SW480 (cell line): Measurements from ENCODE around the gene SLC4A3.

ENCODE experiments used
- DNase-seq: peaks from one replicate; pipeline ENCODE4 v3.0.0-alpha.2; 2016; ENCODE audit warnings: low spot score

The SLC4A3 gene

DNA sequence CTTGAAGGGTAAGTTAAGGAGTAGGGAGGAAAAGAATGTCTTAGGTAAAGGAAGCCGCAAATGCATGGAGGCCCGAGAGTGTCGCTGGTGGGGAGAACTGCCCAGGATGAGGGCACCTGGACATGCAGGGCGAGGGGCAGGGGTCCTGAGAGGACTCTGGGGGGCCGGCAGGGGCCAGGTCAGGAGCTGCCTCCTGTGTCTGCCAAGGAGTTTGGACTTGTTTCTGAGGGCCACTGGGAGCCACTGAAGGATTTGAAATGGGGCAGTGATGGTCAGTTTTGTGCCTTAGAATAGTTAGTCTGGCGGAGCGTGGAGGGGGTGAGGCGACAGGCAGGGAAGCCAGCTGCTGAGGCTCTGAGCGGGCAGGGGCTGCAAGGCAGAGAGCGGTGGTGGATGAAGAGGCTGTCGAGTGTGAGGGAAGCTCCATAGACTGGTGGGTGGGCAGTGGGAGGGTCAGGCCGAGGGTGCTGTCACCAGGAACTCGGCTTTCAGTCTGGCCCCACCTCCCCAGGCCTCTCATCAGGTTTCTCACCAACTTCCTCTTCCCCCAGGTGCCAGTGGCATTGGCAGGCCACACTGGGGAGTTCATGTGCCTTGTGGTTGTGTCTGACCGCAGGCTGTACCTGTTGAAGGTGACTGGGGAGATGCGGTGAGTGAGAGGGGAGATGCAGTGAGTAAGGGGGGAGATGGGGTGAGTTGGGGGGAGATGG is 14.7 kb upstream of the SLC4A3 start:
- no peak for DNase-seq

GRCh38 chr2:219613461-219614070 is 13.9 kb upstream of the SLC4A3 start:
- no peak for DNase-seq

GRCh38 chr2:219614076-219614860 is 13.2 kb upstream of the SLC4A3 start:
- DNase-seq, result no peak

DNA sequence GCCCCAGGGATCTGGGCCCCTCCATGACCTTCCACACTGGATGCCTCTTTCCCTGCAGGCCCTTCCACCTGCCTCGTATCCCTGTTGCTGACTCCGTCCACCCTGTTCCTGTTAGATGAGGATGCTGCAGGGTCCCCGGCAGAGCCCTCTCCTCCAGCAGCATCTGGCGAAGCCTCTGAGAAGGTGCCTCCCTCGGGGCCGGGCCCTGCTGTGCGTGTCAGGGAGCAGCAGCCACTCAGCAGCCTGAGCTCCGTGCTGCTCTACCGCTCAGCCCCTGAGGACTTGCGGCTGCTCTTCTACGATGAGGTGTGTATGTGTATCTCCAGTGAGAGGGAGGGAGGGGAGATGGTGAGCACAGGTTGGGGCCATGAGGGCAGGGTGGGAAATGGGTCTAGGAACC is 12.4 kb upstream of the SLC4A3 start:
- DNase-seq, result no peak

GRCh38 chr2:219615894-219616293 is 11.5 kb upstream of the SLC4A3 start:
- no peak for DNase-seq

DNA sequence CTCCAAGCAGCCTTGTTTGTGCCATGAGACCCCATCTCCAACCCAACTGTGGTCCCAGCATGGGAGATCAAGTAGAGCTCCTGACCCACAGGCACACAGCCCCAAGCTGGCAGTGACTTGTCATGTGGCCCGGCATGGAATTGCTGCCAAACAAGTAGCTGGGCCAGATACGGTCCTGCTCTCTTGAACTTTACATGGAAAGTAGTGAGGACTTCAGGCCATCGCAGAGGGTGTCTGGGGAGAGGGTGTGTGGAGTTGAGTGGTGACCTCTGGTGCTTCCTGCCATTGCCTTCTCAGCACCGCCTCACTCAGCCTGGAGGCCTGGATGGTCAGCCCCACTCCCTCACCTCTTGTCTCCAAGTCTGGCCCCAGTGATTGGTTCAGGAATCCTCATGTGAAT is 10.9 kb upstream of the SLC4A3 start:
- no peak for DNase-seq

GRCh38 chr2:219618733-219619122 is 8.7 kb upstream of the SLC4A3 start:
- DNase-seq, result no peak

DNA sequence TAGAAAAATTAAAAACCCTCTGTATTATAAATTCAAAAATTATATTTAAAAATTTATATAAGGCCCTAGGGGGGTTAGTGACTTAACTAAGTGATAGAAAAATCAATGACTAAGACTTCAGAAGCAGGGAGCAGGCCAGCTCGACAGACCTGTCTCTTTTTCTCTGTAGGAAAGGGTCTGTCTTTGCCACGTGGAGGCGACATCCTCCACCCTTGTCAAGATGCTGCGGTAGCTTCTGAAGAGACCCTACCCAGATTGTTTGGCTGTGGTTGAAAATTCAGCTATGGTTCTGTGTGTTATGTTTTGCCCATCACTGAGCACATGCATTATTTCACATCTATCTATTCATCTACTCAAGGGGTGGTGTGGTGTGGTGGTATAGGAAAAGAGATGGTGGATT is 8.2 kb upstream of the SLC4A3 start:
- no peak for DNase-seq

DNA sequence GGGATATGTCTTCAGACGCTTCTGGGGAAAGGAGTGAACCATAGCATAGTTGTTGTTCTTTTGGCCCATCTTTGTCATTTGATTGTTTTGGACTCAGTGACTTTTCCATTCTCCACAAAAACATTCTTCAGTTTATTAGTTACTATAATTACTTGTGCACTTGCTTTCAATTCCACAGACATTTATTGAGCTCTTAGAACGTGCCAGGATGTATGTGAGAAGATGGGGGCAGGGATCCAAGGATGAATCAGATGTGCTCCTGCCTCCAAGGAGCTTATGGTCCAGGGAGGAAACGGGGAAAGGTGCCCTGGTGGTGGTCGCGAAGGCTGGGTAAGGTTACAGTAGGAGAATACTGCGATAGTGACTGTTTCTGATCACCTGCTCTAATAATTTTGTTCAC is 6.9 kb upstream of the SLC4A3 start:
- DNase-seq, result no peak

- DNase-seq, result no peak
Observed at GRCh38 chr2:219621935-219622334, 5.5 kb upstream of the SLC4A3 start.

DNA sequence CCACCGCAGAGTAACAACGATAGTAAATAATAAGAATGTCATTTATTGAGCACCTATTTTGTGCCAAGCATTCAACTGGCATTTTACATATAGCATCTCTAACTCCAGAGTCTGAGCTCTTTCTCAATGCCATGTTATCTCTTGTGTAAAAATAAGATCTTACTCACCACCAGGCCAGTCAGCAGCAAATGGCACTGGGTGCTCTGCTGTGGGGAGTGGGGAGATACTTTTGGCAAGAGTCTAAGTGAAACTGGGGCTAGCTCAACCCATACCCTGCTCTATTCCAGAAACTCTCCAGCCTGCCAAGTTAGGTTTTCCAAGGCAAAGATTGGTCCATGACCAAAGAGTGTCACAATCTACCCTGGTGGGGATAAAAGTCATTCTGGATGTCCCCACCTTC is 5.0 kb upstream of the SLC4A3 start:
- no peak for DNase-seq

- DNase-seq, result no peak
Observed at GRCh38 chr2:219624565-219624964, 2.9 kb upstream of the SLC4A3 start.

DNA sequence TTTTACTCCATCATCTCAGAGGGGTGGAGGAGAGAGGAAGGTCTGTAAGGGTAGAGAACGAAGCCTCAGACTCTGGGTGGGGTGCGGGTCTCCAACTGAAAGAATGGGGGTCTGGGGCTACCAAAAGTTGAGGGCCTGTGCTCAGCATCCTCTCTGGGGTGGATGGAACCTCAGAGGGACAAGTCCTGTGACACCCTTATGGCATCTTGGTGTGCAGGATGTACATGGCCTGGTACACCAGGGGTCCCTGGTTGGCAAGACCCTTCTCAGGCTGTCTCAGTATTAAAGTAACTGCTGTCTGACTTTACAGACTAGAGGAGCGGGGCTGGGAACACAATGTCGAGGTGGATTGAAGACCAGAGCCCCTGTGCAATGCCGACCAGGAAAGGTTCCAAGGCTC is 2.3 kb upstream of the SLC4A3 start:
- DNase-seq, result no peak

DNA sequence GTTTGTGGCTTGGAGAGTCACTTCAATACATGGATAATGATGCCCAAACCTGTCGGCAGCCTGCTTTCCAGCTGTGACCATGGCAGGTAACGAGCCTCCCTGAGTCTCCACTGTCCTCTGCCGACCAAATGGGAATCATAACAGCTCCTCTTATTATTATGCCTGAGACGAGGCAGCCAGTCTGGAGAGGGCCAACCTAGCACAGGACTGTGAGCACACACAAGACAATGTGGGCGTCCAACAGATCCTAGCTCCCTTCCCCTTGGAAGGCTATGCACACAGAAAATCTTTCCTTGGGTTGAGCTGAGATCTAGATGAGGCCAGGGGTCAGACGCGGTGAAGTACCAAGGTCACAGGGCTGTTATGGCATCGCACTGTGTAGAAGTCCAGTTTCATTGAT is 890 bp upstream of the SLC4A3 start:
- no peak for DNase-seq

GRCh38 chr2:219628235-219628985 is 980 bp downstream of the SLC4A3 start:
- DNase-seq, result no peak

GRCh38 chr2:219628986-219629901 is 1.8 kb downstream of the SLC4A3 start:
- no peak for DNase-seq

- DNase-seq, result no peak
Observed at GRCh38 chr2:219629976-219630695, 2.7 kb downstream of the SLC4A3 start.

- no peak for DNase-seq
Observed at GRCh38 chr2:219630770-219631405, 3.5 kb downstream of the SLC4A3 start.

GRCh38 chr2:219631406-219631891 is 4.0 kb downstream of the SLC4A3 start:
- no peak for DNase-seq
